Fibroblast of lung (primary cell): ENCODE measurements around the gene HEMK1. TPM values are rescaled to one million over a fixed set of nuclear protein-coding genes. Genes with fewer than 3 reads are reported as not detected.

Source experiments
- DNase-seq, 2 donors: peaks; one replicate each; pipeline versions ENCODE4 v3.0.0 to v3.0.0-alpha.2; 2010; ENCODE audit warnings: low read depth in 2 of 2
- H2AFZ ChIP-seq: 2 replicates; pipeline ENCODE4 v1.5.1; 2012; ENCODE audit warnings: low read length, control low read depth, inconsistent platforms
- H3K27ac ChIP-seq: 2 replicates; pipeline ENCODE4 v1.5.1; 2011; ENCODE audit warnings: low read length, control low read depth; ENCODE audit not compliant: insufficient read depth
- H3K27me3 ChIP-seq: 2 replicates; pipeline ENCODE4 v1.5.1; 2011; ENCODE audit warnings: mild to moderate bottlenecking, low read length; ENCODE audit not compliant: control insufficient read depth, insufficient read depth
- H3K36me3 ChIP-seq: 2 replicates; pipeline ENCODE4 v1.5.1; 2011; ENCODE audit warnings: low read length; ENCODE audit not compliant: control insufficient read depth, insufficient read depth
- H3K4me1 ChIP-seq: 2 replicates; pipeline ENCODE4 v1.5.1; 2011; ENCODE audit warnings: low read length; ENCODE audit not compliant: control insufficient read depth, insufficient read depth; ENCODE audit errors: extremely low read depth
- H3K4me2 ChIP-seq: 2 replicates; pipeline ENCODE4 v1.5.1; 2011; ENCODE audit warnings: low read length, control low read depth; ENCODE audit not compliant: insufficient read depth; ENCODE audit errors: extremely low read depth
- H3K4me3 ChIP-seq, 4 experiments: fragments of 200-600 bp in 1 of 4; sonication (generic) in 1 of 4; replicated peaks in 1 of 4; 2 replicates each; pipeline ENCODE4 v1.5.1; 2011 to 2016; ENCODE audit warnings: low read length in 4 of 4, low read depth in 3 of 4, mild to moderate bottlenecking in 3 of 4, control low read depth in 2 of 4, inconsistent platforms in 1 of 4, mixed read lengths in 1 of 4; ENCODE audit not compliant: insufficient read depth in 1 of 4; ENCODE audit errors: control extremely low read depth in 1 of 4
- H3K79me2 ChIP-seq: 2 replicates; pipeline ENCODE4 v1.5.1; 2012; ENCODE audit warnings: mild to moderate bottlenecking, low read length, inconsistent platforms; ENCODE audit not compliant: control insufficient read depth, insufficient read depth
- H3K9ac ChIP-seq: 2 replicates; pipeline ENCODE4 v1.5.1; 2011; ENCODE audit warnings: mild to moderate bottlenecking, low read length, control low read depth; ENCODE audit not compliant: insufficient read depth
- H3K9me3 ChIP-seq: 2 replicates; pipeline ENCODE4 v1.5.1; 2012; ENCODE audit warnings: low read depth, low read length; ENCODE audit not compliant: control insufficient read depth, insufficient read depth
- H4K20me1 ChIP-seq: 2 replicates; pipeline ENCODE4 v1.5.1; 2011; ENCODE audit warnings: low read length; ENCODE audit not compliant: control insufficient read depth, insufficient read depth; ENCODE audit errors: extremely low read depth
- CTCF ChIP-seq, 2 donors: IDR thresholded peaks in 1 of 2; conservative IDR thresholded peaks in 1 of 2; 1 replicate in 1 of 2; 2 replicates in 1 of 2; pipeline ENCODE4 v1.5.1; 2011 to 2012; ENCODE audit warnings: low read length in 2 of 2, control low read depth in 1 of 2, inconsistent platforms in 1 of 2, low read depth in 1 of 2, mild to moderate bottlenecking in 1 of 2
- EZH2 ChIP-seq: IDR thresholded peaks from 2 replicates; pipeline ENCODE4 v1.5.1; 2012; ENCODE audit warnings: low read length, control low read depth, mild to moderate bottlenecking; ENCODE audit errors: missing control alignments
- polyA plus RNA-seq, 2 donors: library from polyadenylated mRNA; depleted of rRNA in 1 of 2; stranded (reverse) in 1 of 2; unstranded in 1 of 2; fragments of >200 nt; gene quantifications; 2 replicates each; pipeline ENCODE4 v1.2.1, GENCODE V29; 2011 to 2012; ENCODE audit warnings: missing spikeins in 1 of 2
- total RNA-seq: library from RNA; depleted of rRNA; stranded (reverse); fragments of >200 nt; gene quantifications from 2 replicates; pipeline ENCODE4 v1.2.1, GENCODE V29; 2014

The HEMK1 gene
- total and polyA plus RNA-seq, 2 donors (not counting 1 experiment from before 2014, with no cell fraction given) = 8.4 to 12.7 TPM

GRCh38 chr3:50583897-50584296, 14.6 kb downstream of the HEMK1 start:
- Histone ChIP-seq H3K4me1 (no peaks in the 10 kb centered on the region), H3K4me2 (no peak overlapping the region), H3K79me2 (no peaks in the 10 kb centered on the region), H2AFZ (no peak overlapping the region), H3K9ac (no peak overlapping the region), H3K9me3 (no peaks in the 10 kb centered on the region), H4K20me1 (no peaks in the 10 kb centered on the region), H3K36me3 (peaks cover 2% of the 10 kb centered on the region), H3K27ac (no peak overlapping the region), H3K4me3 (no peak overlapping the region), H3K27me3 (no peaks in the 10 kb centered on the region)
- no peak for TF ChIP-seq EZH2
- TF ChIP-seq CTCF (conservative IDR thresholded peaks at IDR 0.05 in 1 of 2, IDR thresholded peaks at IDR 0.05 in 1 of 2; ENCODE audit: low read depth in 1 of 2, low read length in 2 of 2) = no peak
- DNase-seq = no peak

- H3K9ac ChIP-seq = no peak overlapping the region
- H2AFZ ChIP-seq = no peak overlapping the region
- H3K4me1 ChIP-seq = no peaks in the 10 kb centered on the region
- TF ChIP-seq CTCF (conservative IDR thresholded peaks at IDR 0.05 in 1 of 2, IDR thresholded peaks at IDR 0.05 in 1 of 2; ENCODE audit: low read depth in 1 of 2, low read length in 2 of 2) = no peak
- TF ChIP-seq EZH2 = no peak
- no peak for DNase-seq
- H3K27me3 ChIP-seq = no peaks in the 10 kb centered on the region
- H4K20me1 ChIP-seq = no peaks in the 10 kb centered on the region
- no peak overlapping the region for H3K4me2 ChIP-seq
- H3K36me3 ChIP-seq = peaks cover 2% of the 10 kb centered on the region
- no peak overlapping the region for H3K4me3 ChIP-seq
- no peaks in the 10 kb centered on the region for H3K9me3 ChIP-seq
- no peaks in the 10 kb centered on the region for H3K79me2 ChIP-seq
- H3K27ac ChIP-seq = no peak overlapping the region
Observed at GRCh38 chr3:50584391-50584790, 15.1 kb downstream of the HEMK1 start.

GRCh38 chr3:50585919-50586762, 16.8 kb downstream of the HEMK1 start:
- Histone ChIP-seq H3K4me1 (no peaks in the 10 kb centered on the region), H3K9me3 (no peaks in the 10 kb centered on the region), H3K4me3 (no peak overlapping the region), H2AFZ (no peak overlapping the region), H3K9ac (no peak overlapping the region), H3K4me2 (no peak overlapping the region), H3K27ac (no peak overlapping the region), H3K36me3 (no peaks in the 10 kb centered on the region), H4K20me1 (no peaks in the 10 kb centered on the region), H3K79me2 (no peaks in the 10 kb centered on the region), H3K27me3 (no peaks in the 10 kb centered on the region)
- no peak for TF ChIP-seq CTCF (conservative IDR thresholded peaks at IDR 0.05 in 1 of 2, IDR thresholded peaks at IDR 0.05 in 1 of 2; ENCODE audit: low read depth in 1 of 2, low read length in 2 of 2)
- no peak for TF ChIP-seq EZH2
- DNase-seq = no peak
